LoVo (cell line): ENCODE measurements around the gene RELN.
A peak's percentile ranks its signal among the peaks of the same experiment; 100 is the strongest.

Source experiments
- DNase-seq: peaks from one replicate; pipeline ENCODE4 v3.0.0-alpha.2; 2016; ENCODE audit warnings: low spot score

The RELN gene

DNA sequence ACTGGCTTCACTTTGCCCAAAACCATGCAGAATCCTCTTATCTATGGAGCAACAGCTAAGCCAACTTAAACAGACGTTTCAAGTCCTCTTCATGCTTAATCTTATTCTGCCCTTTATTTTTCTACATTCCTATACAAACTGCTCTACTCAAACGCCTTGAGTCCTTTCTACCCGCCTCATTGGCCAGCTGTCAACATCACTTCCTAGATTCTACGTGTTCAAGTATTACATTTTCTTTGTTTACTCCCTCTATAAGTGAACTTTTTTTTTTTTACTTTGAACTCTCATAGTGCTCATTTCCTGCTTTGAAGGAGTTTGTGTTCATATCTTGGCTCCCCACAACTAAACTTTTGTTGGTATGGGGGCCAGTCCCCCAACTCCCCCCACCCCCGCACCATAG is 514.5 kb downstream of the RELN start:
- no peak for DNase-seq

DNA sequence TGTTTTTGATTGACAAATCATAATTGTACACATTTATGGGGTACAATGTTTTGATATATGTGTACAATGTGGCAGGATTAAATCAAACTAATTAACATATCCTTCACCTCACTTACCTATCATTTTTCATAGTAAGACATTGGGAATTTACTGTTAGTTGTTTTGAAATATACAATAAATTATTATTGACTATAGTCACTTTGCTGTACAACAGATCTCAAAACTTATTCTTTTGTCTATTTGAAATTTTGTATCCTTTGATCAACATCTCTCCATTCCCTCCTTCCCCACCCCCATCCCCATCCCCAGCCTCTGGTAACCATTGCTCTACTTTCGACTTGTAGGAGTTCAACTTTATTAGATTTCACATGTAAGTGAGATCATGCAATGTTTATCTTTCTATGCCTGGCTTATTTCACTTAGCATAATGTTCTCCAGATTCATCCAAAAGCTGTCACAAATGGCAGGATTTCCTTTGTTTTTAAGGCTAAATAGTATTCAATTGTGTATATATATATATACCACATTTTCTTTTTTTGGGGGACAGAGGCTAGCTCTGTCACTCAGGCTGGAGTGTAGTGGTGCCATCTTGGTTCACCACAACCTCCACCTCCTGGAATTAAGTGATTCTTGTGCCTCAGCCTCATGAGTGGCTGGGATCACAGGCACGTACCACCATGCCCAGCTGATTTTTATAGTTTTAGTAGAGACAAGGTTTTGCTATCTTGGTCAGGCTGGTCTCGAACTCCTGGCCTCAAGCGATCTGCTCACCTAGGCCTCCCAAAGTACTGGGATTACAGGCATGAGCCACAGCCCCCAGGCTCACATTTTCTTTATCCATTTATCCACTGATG is 520.1 kb downstream of the RELN start:
- DNase-seq: no peak

DNA sequence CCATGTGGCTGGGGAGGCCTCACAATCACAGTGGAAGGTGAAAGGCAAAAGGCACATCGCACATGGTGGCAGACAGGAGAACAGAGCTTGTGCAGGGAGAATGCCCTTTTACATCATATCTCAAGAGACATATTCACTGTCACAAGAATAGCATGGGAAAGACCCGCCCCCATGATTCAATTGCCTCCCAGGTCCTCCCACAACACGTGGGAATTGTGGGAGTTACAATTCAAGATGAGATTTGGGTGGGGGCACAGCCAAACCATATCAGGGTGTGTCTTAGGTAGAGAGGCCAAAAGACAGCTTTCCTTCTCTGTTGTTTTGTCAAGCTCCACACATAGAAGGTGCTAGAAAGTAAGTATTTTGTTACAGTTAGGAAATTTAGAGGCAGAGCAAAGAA is 522.6 kb downstream of the RELN start:
- DNase-seq: no peak

DNA sequence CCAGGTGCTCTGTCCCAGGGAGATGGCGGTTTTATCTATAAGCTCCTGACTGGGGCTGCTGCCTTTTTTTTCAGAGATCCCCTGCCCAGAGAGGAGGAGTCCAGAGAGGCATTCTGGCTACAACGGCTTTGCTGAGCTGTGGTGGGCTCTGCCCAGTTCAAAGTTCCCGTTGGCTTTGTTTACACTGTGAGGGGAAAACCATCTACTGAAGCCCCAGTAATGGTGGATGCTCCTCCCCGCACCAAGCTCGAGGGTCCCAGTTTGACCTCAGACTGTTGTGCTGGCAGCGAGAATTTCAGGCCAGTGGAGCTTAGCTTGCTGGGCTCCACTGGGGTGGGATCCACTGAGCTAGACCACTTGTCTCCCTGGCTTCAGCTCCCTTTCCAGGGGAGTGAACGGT is 527.1 kb downstream of the RELN start:
- no peak for DNase-seq

DNA sequence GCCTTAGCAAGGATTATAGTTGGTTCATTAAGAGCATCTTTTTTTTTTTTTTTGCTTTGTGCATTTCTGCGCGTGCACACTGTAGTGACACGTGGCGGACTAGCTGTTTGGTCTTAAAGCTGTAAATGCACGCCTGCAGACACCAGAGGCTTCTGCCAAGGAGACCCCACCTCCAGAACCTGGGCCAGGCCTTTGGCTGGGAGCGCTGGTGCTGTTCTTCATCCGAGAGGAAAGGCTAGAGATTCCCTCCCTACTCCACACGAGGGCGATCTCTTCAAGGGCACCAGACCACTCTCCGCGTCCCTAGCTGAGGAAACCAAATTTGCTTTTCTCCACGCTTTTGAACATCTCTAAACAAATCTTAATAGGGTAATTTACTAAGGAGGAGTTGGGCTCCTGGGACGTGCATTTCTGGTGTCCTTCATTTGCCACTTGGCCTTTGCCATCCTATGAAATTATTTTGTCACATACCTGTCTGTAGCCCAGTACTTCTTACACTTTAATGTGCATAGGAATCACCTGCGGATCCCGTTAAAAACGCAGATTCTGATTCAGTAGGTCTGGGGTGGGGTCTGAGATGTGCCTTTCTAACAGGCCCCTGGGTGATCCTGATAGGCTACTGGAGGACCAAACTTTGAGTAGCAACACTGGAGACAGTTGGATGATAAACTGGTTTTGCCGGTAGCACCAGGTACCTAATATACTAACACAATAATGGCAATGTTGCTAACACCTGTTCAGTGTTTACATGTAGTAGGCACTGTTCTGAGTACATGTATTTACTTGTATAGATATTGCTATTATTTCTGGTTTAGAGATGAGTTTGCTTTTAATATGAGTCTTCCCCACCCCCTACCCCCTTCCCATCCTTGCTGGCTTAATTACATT is 542.1 kb downstream of the RELN start:
- DNase-seq: peak; percentile 66

DNA sequence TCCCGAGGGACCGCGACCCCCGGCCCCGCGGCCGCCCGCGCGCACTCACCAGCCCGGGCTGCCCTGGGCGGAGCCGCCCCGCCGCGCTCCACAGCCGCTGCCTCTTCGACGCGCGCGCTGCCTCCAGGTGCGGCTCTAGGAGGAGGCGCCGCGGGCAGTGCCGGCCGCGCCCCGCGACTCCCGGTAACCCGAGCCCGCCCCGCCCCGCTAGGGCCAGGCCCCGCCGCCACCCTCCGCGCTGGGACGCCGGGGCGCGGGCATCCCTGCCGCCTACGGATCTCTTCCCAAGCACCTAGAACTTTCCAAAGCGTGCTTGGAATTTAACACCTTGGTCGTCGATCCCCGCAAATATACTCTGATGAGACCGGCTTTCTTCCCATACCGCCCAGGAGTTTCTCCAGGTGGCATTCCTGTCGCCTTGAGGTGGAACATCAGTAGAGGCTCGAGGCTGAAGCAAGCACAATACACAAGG is 543.4 kb downstream of the RELN start, which contains the start of gene SLC26A5:
SLC26A5 (minus strand) TSS at position 159 of the 472 bp plus-strand sequence. CDS start 24,693 bp downstream, outside the sequence.
- DNase-seq: peak; percentile 51

DNA sequence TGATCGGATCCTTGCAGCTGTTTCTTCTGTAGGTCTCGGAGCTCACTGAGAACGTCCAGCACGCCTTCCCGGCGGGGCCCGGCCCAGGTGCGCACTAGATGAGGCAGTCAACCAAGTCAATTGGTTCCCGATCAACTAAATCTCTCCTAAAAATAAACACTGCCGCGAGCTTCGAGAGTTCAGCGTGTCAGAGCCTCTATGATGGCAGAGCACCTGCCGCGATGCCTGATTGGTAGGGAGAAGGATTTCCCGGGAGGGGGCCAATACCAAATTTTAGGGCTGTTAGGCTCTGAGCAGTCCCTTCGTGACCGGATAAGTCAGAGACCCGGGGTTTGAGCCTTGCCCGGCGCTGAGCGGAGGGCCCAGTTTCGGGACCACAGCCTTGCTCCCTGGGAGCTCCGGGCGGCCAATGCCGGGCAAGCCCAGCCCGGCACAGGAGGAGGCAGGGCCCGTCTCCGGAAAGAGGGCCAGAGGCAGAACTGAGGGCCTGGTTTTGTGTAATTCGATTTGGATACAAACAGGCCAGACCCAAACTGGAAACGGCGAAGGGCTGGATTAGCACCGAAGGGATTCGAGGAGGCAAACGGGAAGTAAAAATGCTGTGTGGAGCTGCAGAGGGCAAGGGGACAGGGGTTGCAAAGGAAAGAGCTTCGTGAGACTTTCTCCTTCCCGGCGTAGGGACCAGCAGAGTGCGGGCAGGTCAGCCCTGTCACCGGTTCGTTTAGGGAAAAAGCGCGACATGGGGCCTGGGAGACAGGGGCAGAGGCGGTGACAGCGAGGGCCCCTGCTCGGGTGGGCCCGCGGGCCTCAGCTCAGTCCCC is 544.0 kb downstream of the RELN start:
- DNase-seq: no peak

DNA sequence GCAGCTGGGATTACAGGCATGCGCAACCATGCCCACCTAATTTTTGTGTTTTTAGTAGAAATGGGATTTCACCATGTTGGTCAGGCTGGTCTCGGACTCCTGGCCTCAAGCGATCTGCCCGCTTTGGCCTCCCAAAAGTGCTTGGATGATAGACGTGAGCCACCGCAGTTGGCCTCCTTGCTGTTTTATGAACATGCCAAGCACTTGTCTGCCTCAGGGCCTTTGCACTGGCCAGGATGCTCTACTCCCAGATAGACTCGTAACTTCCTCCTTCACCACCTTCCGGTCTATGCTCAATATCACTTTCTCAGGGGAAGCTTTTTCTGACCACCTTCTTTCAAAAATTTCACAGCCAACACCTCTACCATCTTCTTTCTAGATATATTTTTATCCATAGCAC is 549.8 kb downstream of the RELN start:
- no peak for DNase-seq

DNA sequence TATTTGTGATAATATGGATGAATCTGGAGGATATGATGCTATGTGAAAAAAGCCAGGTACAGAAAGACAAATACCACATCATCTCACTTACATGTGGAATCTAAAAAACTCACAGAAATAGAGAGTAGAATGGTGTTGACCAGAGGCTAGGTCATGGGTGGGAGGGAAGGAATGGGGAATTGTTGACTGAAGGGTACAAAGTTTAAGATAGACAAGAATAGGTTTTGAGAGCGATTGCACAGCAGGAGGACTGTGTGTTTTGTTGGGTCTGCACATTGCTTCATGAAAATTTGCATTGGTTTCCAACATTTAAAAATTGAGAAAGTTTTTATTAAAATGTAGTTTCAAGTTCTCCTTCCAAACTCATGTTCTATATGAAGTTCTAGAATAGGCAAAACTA is 551.8 kb downstream of the RELN start:
- no peak for DNase-seq

DNA sequence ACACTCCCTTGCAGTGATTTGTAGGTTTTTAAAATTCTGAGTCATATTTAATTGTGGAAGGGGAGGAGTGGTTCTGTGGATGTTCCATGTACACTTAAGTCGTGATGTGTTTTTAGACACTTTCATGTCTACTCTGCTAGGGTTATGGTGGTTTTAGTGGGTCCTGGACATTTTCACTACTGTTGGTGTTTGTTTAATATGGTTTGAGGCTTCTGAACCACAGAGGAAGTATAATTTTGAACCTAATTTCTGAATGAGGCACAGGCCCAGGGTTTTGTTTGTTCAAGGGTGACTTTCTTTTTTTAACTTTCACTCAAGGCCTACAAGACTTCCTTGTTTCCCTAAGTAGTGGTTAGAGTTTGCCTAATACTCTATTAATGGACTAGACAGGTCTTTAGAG is 556.7 kb downstream of the RELN start:
- no peak for DNase-seq

DNA sequence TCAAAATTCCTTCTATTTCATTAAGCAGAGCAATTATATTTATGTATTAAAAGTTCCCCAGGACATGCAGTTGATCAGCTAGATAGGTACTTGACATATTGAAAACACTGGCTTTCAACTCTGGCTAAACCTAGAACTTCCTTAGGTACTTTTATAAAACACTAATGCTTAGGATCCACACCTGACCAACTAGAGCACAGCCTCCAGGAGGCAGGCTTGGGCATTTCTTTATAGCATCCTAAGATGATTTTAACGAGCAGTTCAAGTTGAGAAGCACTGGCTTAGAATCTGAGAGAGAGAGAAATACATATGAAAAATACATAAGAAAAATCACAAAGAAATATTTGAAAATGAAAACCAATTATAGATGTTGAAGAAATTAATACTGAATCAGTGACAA is 564.3 kb downstream of the RELN start:
- no peak for DNase-seq

DNA sequence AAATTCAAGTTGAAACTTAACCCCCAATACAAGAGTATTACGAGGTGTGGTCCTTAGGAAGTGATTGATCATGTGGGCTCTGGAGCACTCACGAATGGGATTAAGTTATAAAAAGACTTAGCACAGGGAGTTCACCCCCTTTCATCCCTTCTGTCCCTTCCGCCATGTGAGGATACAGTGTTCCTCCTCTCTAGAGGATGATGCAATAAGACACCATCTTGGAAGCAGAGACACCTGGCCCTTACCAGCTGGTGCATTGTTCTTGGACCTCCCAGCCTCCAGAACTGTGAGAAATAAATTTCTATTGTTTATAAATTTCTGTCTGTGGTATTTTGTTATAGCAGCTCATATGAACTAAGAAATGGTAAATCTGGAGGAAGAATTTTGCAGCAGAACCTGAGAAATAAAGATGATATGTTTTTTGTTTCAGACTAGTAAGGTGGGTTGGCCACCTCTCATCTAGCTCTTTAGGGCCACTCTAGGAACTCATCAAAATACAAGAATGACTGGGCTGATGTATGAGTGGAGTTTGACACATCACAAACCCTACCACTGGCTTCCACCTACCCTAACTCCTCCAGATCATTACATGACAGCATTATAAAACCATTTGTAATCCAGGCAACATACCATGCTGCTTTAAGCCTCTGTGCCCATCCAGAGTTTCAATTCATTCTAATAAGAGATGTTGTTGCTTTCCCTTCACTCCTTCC is 565.8 kb downstream of the RELN start:
- no peak for DNase-seq
